ENCODE results near the gene TOGARAM1.

The TOGARAM1 gene

DNA sequence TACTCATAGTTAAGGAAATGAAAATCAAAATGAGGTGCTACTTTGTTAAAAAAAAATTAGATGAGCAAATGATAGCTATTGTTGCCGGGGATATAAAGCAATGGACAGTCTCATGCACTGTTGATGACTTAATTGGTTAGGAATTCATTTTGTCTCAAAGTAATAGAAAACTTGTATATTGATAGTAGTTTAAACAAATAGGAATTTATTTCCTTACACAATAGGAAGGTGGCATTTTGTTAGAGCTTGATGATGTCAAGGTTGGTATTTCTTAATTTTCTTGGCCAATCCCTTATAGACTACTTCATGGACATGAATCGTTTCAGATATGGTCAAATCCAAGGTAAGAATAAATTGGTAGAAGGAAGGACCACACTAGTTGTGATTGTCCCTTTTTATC is 129.7 kb downstream of the TOGARAM1 start:
- H3K36me3 ChIP-seq (ENCODE audit: control insufficient read depth, insufficient read depth, low read length): peaks cover 22% of the 10 kb centered on the region
- H3K4me3 ChIP-seq (ENCODE audit: low read depth, low read length): no peak overlapping the region
- no peak overlapping the region for H3K9ac ChIP-seq (ENCODE audit: low read length)
- H3K27me3 ChIP-seq (ENCODE audit: control insufficient read depth, insufficient read depth, low read length): no peaks in the 10 kb centered on the region
- peaks cover 10% of the 10 kb centered on the region; the same call in 1 of the 2 replicates for H3K4me1 ChIP-seq (ENCODE audit: control insufficient read depth, insufficient read depth, low read length)
- H3K27ac ChIP-seq (ENCODE audit: low read depth, low read length): no peak overlapping the region
- H3K9me3 ChIP-seq (ENCODE audit: control insufficient read depth, insufficient read depth, low read depth, low read length): no peaks in the 10 kb centered on the region

- Histone ChIP-seq H3K27ac (ENCODE audit: low read depth, low read length) (no peak overlapping the region), H3K4me1 (ENCODE audit: control insufficient read depth, insufficient read depth, low read length) (peaks cover 6% of the 10 kb centered on the region; the same call in 1 of the 2 replicates), H3K4me3 (ENCODE audit: low read depth, low read length) (no peak overlapping the region), H3K9me3 (ENCODE audit: control insufficient read depth, insufficient read depth, low read depth, low read length) (no peaks in the 10 kb centered on the region), H3K9ac (ENCODE audit: low read length) (no peak overlapping the region), H3K36me3 (ENCODE audit: control insufficient read depth, insufficient read depth, low read length) (peaks cover 44% of the 10 kb centered on the region), H3K27me3 (ENCODE audit: control insufficient read depth, insufficient read depth, low read length) (no peaks in the 10 kb centered on the region)
Observed at GRCh38 chr14:45094275-45094674, 132.3 kb downstream of the TOGARAM1 start.

DNA sequence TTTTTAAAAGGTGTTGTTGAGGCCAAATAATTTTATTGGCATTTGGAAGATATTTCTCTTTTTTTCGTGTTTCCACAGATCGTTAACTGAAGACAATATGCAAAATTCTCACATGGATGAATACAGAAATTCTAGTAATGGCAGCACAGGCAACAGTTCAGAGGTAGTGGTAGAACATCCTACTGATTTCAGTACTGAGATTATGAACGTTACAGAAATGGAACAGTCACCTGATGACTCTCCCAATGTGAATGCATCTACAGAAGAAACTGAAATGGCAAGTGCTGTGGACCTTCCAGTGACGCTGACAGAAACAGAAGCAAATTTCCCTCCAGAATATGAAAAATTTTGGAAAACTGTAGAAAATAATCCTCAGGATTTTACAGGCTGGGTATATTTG is 133.2 kb downstream of the TOGARAM1 start:
- H3K36me3 ChIP-seq (ENCODE audit: control insufficient read depth, insufficient read depth, low read length): peaks cover 51% of the 10 kb centered on the region
- no peaks in the 10 kb centered on the region for H3K27me3 ChIP-seq (ENCODE audit: control insufficient read depth, insufficient read depth, low read length)
- no peak overlapping the region for H3K27ac ChIP-seq (ENCODE audit: low read depth, low read length)
- no peaks in the 10 kb centered on the region for H3K9me3 ChIP-seq (ENCODE audit: control insufficient read depth, insufficient read depth, low read depth, low read length)
- no peaks in the 10 kb centered on the region; the same call in 1 of the 2 replicates for H3K4me1 ChIP-seq (ENCODE audit: control insufficient read depth, insufficient read depth, low read length)
- H3K9ac ChIP-seq (ENCODE audit: low read length): no peak overlapping the region
- H3K4me3 ChIP-seq (ENCODE audit: low read depth, low read length): no peak overlapping the region

- no peak overlapping the region for H3K27ac ChIP-seq (ENCODE audit: low read depth, low read length)
- H3K4me1 ChIP-seq (ENCODE audit: control insufficient read depth, insufficient read depth, low read length): no peaks in the 10 kb centered on the region
- no peak overlapping the region for H3K4me3 ChIP-seq (ENCODE audit: low read depth, low read length)
- H3K9ac ChIP-seq (ENCODE audit: low read length): no peak overlapping the region
- H3K27me3 ChIP-seq (ENCODE audit: control insufficient read depth, insufficient read depth, low read length): no peaks in the 10 kb centered on the region
- H3K36me3 ChIP-seq (ENCODE audit: control insufficient read depth, insufficient read depth, low read length): peaks cover 58% of the 10 kb centered on the region
- H3K9me3 ChIP-seq (ENCODE audit: control insufficient read depth, insufficient read depth, low read depth, low read length): no peaks in the 10 kb centered on the region
Observed at GRCh38 chr14:45096218-45096617, 134.2 kb downstream of the TOGARAM1 start.

DNA sequence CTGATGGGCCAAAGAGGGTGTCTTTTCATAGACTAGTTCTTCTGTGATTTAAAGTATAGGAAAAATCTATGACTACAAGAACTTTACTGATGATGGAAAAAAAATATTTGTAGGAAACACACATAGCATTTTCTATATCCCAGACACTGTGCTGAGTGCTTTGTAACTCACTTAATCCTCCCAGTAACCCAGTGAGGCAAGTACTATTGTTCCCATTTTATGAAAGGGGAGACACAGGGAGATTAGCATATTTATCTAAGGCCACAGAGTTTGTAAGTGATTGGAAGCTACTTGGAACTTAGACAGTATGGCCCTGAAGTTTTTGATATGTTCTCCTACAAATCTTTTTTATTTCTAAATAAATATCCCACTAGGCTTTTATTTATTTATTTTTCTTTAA is 141.8 kb downstream of the TOGARAM1 start:
- no peak overlapping the region for H3K4me3 ChIP-seq (ENCODE audit: low read depth, low read length)
- no peaks in the 10 kb centered on the region for H3K9me3 ChIP-seq (ENCODE audit: control insufficient read depth, insufficient read depth, low read depth, low read length)
- H3K27me3 ChIP-seq (ENCODE audit: control insufficient read depth, insufficient read depth, low read length): no peaks in the 10 kb centered on the region
- H3K36me3 ChIP-seq (ENCODE audit: control insufficient read depth, insufficient read depth, low read length): peaks cover 93% of the 10 kb centered on the region
- no peak overlapping the region for H3K27ac ChIP-seq (ENCODE audit: low read depth, low read length)
- H3K9ac ChIP-seq (ENCODE audit: low read length): no peak overlapping the region
- no peaks in the 10 kb centered on the region for H3K4me1 ChIP-seq (ENCODE audit: control insufficient read depth, insufficient read depth, low read length)

- peaks cover 95% of the 10 kb centered on the region for H3K36me3 ChIP-seq (ENCODE audit: control insufficient read depth, insufficient read depth, low read length)
- no peaks in the 10 kb centered on the region for H3K4me1 ChIP-seq (ENCODE audit: control insufficient read depth, insufficient read depth, low read length)
- no peak overlapping the region for H3K4me3 ChIP-seq (ENCODE audit: low read depth, low read length)
- H3K9ac ChIP-seq (ENCODE audit: low read length): no peak overlapping the region
- H3K27me3 ChIP-seq (ENCODE audit: control insufficient read depth, insufficient read depth, low read length): no peaks in the 10 kb centered on the region
- no peaks in the 10 kb centered on the region for H3K9me3 ChIP-seq (ENCODE audit: control insufficient read depth, insufficient read depth, low read depth, low read length)
- H3K27ac ChIP-seq (ENCODE audit: low read depth, low read length): no peak overlapping the region
Observed at GRCh38 chr14:45104561-45104960, 142.6 kb downstream of the TOGARAM1 start.

- no peaks in the 10 kb centered on the region for H3K4me1 ChIP-seq (ENCODE audit: control insufficient read depth, insufficient read depth, low read length)
- H3K9ac ChIP-seq (ENCODE audit: low read length): no peak overlapping the region
- H3K36me3 ChIP-seq (ENCODE audit: control insufficient read depth, insufficient read depth, low read length): peaks cover 98% of the 10 kb centered on the region
- no peaks in the 10 kb centered on the region for H3K27me3 ChIP-seq (ENCODE audit: control insufficient read depth, insufficient read depth, low read length)
- H3K27ac ChIP-seq (ENCODE audit: low read depth, low read length): no peak overlapping the region
- H3K4me3 ChIP-seq (ENCODE audit: low read depth, low read length): no peak overlapping the region
- no peaks in the 10 kb centered on the region for H3K9me3 ChIP-seq (ENCODE audit: control insufficient read depth, insufficient read depth, low read depth, low read length)
Observed at GRCh38 chr14:45112896-45113781, 151.1 kb downstream of the TOGARAM1 start.

DNA sequence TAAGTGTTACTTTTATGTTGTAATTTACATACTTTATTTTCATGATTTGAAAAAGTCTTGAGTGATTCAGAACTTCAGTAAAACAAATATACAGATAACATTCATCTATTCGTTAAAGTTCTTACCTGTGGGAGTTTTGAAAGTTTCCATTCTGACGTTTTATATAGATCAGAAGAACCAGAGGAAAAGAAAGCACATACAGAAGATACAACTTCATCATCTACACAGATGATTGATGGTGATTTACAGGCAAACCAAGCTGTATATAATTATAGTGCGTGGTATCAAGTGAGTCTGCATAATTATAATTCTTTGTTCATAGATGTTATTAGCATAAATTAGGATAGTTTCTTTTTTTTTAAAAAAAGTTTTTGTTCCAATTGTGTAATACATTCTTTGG is 152.3 kb downstream of the TOGARAM1 start:
- no peak overlapping the region for H3K4me3 ChIP-seq (ENCODE audit: low read depth, low read length)
- H3K36me3 ChIP-seq (ENCODE audit: control insufficient read depth, insufficient read depth, low read length): peaks cover 97% of the 10 kb centered on the region
- no peaks in the 10 kb centered on the region for H3K9me3 ChIP-seq (ENCODE audit: control insufficient read depth, insufficient read depth, low read depth, low read length)
- no peaks in the 10 kb centered on the region for H3K4me1 ChIP-seq (ENCODE audit: control insufficient read depth, insufficient read depth, low read length)
- H3K27ac ChIP-seq (ENCODE audit: low read depth, low read length): no peak overlapping the region
- no peaks in the 10 kb centered on the region for H3K27me3 ChIP-seq (ENCODE audit: control insufficient read depth, insufficient read depth, low read length)
- H3K9ac ChIP-seq (ENCODE audit: low read length): no peak overlapping the region

DNA sequence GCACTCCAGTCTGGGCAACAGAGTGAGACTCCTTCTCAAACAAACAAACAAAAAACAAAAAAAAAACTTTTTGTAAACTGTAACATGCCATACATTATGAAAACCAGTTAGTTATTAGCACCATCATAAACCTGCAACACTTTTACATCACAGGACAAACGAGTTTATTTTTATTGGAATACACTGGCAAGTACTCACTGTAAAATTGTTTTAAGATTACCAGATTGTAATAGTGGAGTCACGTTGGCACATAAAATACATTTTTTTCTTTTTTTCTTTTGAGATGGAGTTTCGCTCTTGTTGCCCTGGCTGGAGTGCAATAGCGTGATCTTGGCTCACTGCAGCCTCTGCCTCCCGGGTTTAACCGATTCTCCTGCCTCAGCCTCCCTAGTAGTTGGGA is 156.6 kb downstream of the TOGARAM1 start:
- Histone ChIP-seq H3K9ac (ENCODE audit: low read length) (no peak overlapping the region), H3K27ac (ENCODE audit: low read depth, low read length) (no peak overlapping the region), H3K36me3 (ENCODE audit: control insufficient read depth, insufficient read depth, low read length) (peaks cover 92% of the 10 kb centered on the region)

GRCh38 chr14:45120096-45120495 is 158.1 kb downstream of the TOGARAM1 start:
- no peaks in the 10 kb centered on the region for H3K27me3 ChIP-seq (ENCODE audit: control insufficient read depth, insufficient read depth, low read length)
- H3K9ac ChIP-seq (ENCODE audit: low read length): no peak overlapping the region
- H3K4me3 ChIP-seq (ENCODE audit: low read depth, low read length): no peak overlapping the region
- no peaks in the 10 kb centered on the region for H3K4me1 ChIP-seq (ENCODE audit: control insufficient read depth, insufficient read depth, low read length)
- peaks cover 90% of the 10 kb centered on the region for H3K36me3 ChIP-seq (ENCODE audit: control insufficient read depth, insufficient read depth, low read length)
- H3K9me3 ChIP-seq (ENCODE audit: control insufficient read depth, insufficient read depth, low read depth, low read length): no peaks in the 10 kb centered on the region
- H3K27ac ChIP-seq (ENCODE audit: low read depth, low read length): no peak overlapping the region

More for the DNA sequence above, 156.6 kb downstream of the TOGARAM1 start:
- H3K27me3 ChIP-seq (ENCODE audit: control insufficient read depth, insufficient read depth, low read length): no peaks in the 10 kb centered on the region
- H3K9me3 ChIP-seq (ENCODE audit: control insufficient read depth, insufficient read depth, low read depth, low read length): no peaks in the 10 kb centered on the region
- no peak overlapping the region for H3K4me3 ChIP-seq (ENCODE audit: low read depth, low read length)
- H3K4me1 ChIP-seq (ENCODE audit: control insufficient read depth, insufficient read depth, low read length): no peaks in the 10 kb centered on the region

- no peak overlapping the region for H3K9ac ChIP-seq (ENCODE audit: low read length)
- no peaks in the 10 kb centered on the region for H3K9me3 ChIP-seq (ENCODE audit: control insufficient read depth, insufficient read depth, low read depth, low read length)
- H3K36me3 ChIP-seq (ENCODE audit: control insufficient read depth, insufficient read depth, low read length): peaks cover 86% of the 10 kb centered on the region
- no peak overlapping the region for H3K27ac ChIP-seq (ENCODE audit: low read depth, low read length)
- no peak overlapping the region for H3K4me3 ChIP-seq (ENCODE audit: low read depth, low read length)
- H3K4me1 ChIP-seq (ENCODE audit: control insufficient read depth, insufficient read depth, low read length): no peaks in the 10 kb centered on the region
- H3K27me3 ChIP-seq (ENCODE audit: control insufficient read depth, insufficient read depth, low read length): no peaks in the 10 kb centered on the region
Observed at GRCh38 chr14:45123271-45123670, 161.3 kb downstream of the TOGARAM1 start.

Data from HUES6 (cell line).